Tibial nerve (tissue), 4 donors: Measurements from ENCODE around the gene MS4A12.

Experiments
- CTCF ChIP-seq, 5 experiments: fragments of 200-600 bp in 3 of 5; fragments of 450-650 bp in 2 of 5; sonication (generic) in 3 of 5; IDR thresholded peaks; one replicate each; pipeline ENCODE4 v1.5.1; 2016 to 2019; ENCODE audit warnings: antibody characterized with exemption in 5 of 5, mild to moderate bottlenecking in 3 of 5, moderate library complexity in 2 of 5
- EP300 ChIP-seq, 2 donors: sonication (generic); formaldehyde crosslinking; IDR thresholded peaks; one replicate each; pipeline ENCODE4 v1.6.1; 2017; ENCODE audit warnings: antibody characterized with exemption in 2 of 2, mild to moderate bottlenecking in 1 of 2
- POLR2A ChIP-seq, 2 donors: fragments of 450-650 bp; IDR thresholded peaks; one replicate each; pipeline ENCODE4 v1.6.1; 2017; ENCODE audit warnings: antibody characterized with exemption in 2 of 2, mild to moderate bottlenecking in 2 of 2, moderate library complexity in 2 of 2

GRCh38 chr11:60544077-60544476 lies 51.5 kb downstream of the MS4A12 start:
- no peak for TF ChIP-seq CTCF (IDR thresholded peaks at IDR 0.05)
- TF ChIP-seq EP300 (IDR thresholded peaks at IDR 0.05), result no peak
- TF ChIP-seq POLR2A (IDR thresholded peaks at IDR 0.05), result no peak
